ENCODE measurements around the gene NDST1.

- TF ChIP-seq CTCF (IDR thresholded peaks at IDR 0.05; ENCODE audit: insufficient read depth, low read depth, low read length) (no peak), EZH2 (IDR thresholded peaks at IDR 0.05; ENCODE audit: insufficient read depth, low read length) (no peak)
Observed at GRCh38 chr5:150532151-150532550, 24.2 kb downstream of the NDST1 start.

Data from astrocyte (in vitro differentiated cells and primary cell).